DMS153 (cell line): Measurements from ENCODE around the gene ABCA13.

ENCODE experiments used
- DNase-seq: peaks from one replicate; lab custom pipeline; 2025; lab: John Stamatoyannopoulos, UW

The ABCA13 gene

DNA sequence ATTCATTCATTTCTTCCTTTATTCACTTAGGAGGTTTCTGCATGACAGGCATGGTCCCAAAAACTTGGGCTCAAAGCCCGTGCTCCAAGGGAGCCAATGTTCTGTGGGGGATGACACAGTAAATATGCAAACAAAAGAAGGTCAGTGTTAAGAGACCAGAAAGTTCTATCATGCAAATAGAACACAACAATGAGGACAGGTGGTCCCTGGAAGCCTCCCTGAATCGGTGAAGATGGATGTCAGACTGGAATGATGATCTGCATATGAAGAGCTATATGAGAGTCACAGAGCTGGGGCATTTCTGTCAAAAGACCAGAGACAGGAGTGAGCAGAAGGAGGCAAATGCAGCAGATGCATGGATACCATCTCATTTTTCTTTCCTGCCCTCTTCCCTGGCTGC is 129.0 kb downstream of the ABCA13 start:
- no peak for DNase-seq

DNA sequence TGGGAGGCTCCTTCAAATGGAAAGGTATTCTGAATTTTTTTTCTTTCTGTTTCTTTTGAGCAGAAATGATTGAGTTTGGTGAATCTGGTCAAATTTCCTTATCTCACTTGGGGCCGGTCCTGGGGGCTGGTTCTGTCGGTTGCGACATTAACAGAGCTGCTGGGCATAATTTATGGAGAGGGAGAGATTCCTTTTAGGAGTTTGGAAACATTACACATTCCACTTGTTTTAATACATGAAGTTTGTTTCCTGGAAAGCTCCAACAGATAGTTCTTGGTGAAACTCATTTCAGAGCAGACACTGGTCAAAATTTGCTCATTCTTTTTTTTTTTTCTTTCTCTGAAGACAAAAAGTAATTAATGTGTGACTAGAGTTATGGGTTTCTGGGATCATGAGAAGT is 129.9 kb downstream of the ABCA13 start:
- DNase-seq, result no peak

- DNase-seq, result no peak
These were observed 133.4 kb downstream of the ABCA13 start for GRCh38 chr7:48304641-48305040.

DNA sequence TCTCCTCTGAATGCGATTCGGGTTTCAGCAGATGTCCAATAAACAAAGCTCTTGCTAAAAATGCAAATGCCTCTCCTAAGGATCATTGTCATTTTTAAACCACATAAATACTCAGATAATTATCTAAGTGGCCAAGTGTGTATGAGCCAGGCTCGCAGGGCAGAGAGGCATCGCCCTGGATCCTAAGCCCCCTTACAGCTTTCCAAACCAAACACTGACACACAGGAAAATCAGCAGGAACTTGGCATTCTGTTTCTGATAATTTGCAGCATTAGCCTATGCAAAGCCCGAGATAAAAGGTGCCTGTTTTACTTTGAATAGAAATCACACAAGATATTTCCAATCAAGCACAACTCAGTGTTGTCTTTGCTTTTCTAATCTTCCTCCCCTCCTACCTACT is 134.4 kb downstream of the ABCA13 start:
- DNase-seq, result no peak

GRCh38 chr7:48307041-48307714 is 135.9 kb downstream of the ABCA13 start:
- DNase-seq, result no peak

DNA sequence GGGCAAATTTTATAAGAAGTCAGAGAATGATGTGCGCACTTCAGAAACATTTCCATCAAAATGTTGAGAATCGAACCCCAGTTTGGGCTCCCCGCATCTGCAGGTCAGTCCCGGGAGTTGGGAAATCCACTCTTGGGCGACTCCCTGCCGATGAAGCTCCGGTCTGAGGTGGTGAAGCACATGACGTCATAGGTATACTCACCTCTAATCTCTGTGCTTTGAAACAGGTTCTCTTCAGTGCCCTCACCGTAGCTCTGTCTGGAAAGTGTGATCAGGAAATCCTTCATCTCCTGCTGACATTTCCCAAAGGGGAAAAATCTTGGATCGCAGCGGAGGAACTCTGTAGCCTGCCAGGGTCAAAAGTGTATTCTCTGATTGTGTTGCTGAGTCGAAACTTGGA is 138.5 kb downstream of the ABCA13 start:
- DNase-seq, result no peak

- DNase-seq, result no peak
These were observed 140.3 kb downstream of the ABCA13 start for GRCh38 chr7:48311464-48312100.

- DNase-seq, result no peak
These were observed 140.9 kb downstream of the ABCA13 start for GRCh38 chr7:48312151-48312550.

DNA sequence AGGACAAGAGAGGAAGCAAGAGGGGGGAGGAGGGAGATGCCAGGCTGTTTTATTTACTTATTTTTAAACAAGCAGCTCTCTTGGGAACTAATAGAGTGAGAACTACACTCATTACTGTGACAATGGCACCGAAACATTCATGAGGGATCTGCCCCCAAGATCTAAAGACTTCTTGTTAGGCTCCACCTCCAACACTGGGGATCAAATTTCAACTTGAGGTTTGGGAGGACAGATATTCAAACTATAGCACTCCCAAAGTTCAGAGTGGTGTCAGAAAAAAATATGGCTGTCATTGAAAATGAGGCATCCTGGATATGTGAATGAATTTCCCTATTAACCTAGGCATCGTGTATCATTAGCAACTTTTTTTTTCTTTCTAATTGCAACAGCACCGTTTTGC is 145.5 kb downstream of the ABCA13 start:
- no peak for DNase-seq

- no peak for DNase-seq
These were observed 146.1 kb downstream of the ABCA13 start for GRCh38 chr7:48317360-48317759.

DNA sequence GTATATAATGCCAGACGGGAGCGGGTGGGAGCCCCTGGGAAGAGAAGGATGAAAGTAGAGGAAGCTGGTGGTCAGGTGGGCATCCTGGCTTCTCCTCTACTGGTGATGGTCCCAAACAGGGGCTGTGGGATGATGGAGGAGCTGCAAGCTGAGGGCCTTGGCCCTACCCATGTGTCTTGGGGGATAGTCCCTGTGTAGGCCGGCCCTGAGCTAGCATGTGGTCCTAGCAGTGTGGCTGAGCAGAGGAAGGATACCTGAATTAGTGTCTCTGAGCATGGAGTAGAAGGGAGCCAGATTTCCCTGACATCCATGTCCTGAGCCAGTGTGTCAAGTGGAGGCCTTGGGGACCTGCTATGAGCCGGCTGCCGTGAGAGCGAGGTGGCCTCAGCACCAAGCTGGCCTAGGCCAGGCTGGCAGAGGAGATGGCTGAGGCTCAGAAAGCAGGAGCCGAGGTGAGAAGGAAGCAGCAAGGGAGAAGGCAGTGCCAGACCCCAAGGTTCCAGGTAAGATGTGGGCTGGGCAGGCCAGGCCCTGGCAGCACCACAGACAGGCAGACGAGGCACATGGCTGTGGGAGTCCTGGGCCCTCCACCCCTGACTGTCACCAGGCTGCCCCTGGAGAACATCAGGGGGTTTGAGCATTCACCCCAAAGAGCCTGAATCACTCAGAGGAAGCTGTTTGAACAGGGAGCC is 150.2 kb downstream of the ABCA13 start:
- no peak for DNase-seq

DNA sequence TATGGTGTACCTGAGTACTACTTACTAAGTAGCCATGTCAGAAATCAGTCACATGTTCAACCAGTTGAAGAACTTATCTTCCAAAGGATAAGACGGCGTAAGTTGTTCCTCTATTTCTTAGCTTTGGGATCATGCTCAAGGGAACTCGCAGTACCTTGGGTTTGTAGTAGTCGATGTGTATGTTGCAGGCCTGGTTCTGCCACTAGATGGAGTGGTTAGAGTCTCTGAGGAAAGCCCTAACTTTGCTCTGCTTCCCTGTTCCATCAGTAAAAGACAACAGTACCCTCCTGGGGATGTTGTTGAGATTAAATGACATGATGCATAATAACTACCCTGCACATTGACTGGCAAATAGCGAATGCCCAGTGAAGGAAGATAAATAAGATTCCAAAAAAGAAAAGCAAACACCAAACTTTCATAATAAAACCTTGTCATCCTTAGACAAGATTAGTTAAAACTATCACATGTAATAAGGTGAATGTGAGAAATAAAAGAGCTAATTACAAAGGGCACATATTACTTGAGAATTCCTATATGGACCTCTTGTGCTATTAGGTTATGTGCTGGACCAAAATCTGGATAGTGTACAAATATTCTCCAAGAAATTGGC is 165.9 kb downstream of the ABCA13 start:
- no peak for DNase-seq

- no peak for DNase-seq
These were observed 166.5 kb downstream of the ABCA13 start for GRCh38 chr7:48337781-48338180.

- DNase-seq, result no peak
These were observed 176.1 kb downstream of the ABCA13 start for GRCh38 chr7:48347230-48347825.

DNA sequence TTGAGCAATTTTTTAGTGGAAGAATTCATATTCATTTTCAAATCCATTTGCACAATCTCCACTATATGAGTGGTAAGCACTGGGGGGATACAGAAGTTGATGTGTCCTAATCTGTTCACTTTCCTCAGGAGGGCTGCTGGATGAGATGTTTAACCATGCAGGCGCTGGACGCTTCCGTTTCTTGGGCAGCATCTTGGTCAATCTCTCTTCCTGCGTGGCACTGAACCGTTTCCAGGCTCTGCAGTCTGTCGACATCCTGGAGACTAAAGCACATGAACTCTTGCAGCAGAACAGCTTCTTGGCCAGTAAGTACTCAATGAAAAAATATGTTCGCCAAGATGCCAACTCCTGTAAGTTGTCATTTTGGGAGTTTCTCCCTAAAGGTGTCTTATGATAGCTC is 179.3 kb downstream of the ABCA13 start:
- DNase-seq, result no peak

DNA sequence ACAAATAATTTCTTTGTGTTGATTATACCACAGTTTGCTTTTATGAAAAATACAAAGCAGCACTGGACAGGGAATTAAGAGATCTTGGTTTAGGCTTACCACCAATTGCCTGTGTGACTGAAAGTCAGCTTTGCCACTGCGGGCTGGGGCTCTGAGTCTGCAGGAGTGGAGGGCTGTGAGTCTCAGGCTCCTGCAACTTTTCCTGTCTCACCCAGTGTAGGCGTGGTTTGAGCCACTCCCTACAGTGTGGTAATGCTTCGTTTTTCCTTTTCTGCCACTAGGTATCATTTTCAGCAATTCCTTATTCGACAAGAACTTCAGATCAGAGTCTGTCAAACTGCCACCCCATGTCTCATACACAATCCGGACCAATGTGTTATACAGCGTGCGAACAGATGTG is 180.6 kb downstream of the ABCA13 start:
- no peak for DNase-seq

DNA sequence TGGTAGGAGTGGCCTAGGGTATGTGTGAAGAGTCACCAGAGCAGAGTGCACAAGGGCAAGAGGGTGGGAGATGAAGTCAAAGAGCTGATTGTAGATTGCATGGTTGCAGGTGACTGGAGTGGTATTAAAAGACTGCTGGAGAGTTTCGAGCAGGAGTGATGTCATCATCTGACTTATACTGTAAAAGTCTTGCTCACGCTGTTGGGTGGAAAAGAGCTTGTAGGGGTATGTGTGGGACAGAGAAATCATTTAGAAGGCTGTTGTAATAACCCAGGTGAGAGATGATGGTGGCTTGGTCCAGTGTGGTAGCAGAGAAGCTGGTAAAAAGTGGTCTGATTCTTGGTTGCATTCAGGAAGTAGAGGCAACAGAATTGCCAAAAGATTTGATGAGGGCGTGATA is 184.1 kb downstream of the ABCA13 start:
- DNase-seq, result no peak

DNA sequence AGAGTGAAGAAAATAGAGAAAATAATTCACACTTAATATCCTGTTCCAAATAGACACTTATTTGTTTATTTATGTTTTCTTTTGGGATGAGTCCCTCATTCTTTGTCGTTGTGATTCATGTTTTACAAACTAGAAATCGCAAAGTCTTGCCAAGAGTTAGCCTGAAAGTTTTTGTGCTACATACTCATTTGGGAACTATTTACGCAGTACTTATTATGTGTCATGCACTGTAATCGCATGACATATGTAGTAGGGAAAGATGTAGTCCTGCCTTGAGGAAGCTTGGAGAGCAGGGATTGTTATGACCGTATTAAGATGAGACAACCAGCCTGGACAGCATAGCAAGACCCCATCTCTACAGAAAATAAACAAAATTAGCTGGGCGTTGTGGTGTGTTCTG is 189.3 kb downstream of the ABCA13 start:
- no peak for DNase-seq

DNA sequence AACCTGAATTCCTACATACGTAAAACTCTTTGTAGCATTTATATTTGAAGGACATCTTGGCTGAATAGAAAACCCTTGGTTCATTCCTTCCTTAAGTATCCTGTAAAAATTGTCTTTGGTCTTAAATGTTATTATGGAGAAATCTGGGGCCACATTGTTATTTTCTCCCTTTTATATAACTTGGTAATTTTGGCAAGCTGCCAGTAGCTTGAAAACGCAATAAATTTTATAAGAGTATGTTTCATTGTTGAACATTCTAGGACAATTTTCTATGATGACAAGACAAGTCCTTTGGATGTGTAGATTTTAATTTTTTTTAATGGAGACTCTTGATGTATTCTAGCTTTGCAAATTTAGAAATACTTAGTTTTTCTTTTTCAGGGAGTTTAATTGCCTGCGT is 191.9 kb downstream of the ABCA13 start:
- DNase-seq, result no peak

GRCh38 chr7:48365010-48365409 is 193.8 kb downstream of the ABCA13 start:
- peak; percentile 35 for DNase-seq

DNA sequence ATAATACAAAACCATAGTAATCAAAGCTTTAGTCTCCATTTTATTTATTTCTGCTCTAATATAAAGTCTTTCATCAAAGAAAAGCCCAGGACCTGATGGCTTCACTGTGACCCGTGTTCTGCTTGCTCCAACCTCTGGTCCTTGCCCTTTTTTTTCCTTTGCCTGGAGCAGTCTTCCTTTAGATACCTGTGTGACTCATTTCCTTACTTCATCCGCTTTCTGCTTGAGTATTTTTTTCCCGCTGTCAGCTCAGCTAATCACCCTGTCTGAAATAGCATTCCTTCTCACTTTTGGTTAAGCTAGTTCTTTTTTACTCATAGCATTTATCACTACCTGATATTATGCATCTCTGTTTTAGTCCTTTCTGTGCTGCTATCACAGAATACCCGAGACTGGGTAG is 194.8 kb downstream of the ABCA13 start:
- no peak for DNase-seq

GRCh38 chr7:48376263-48376662 is 205.0 kb downstream of the ABCA13 start:
- DNase-seq, result no peak

DNA sequence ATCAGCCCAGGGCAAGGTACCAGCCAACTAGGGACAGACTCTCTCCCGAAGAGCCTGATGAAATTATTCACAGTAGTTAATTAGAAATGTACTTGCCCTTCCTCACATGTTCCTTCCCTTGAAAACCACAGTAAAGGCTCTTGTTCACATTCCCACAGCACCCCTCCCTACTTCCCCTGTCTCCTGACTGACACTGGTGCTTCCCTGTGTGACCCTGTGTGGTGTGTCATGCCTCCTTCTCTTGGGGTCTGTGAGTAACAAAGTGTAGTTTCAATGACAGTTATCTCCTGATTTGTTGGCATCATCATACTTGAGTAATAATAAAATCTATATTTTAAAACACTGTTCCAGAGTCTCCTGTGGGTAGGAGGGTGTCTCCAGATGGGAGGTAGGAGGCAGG is 209.7 kb downstream of the ABCA13 start:
- DNase-seq, result no peak
